ENCODE measurements around the gene IL1RAPL2.

- TF ChIP-seq EZH2 (IDR thresholded peaks at IDR 0.05; ENCODE audit: low read depth): no peak
- TF ChIP-seq CTCF (conservative IDR thresholded peaks at IDR 0.05): no peak
Observed at GRCh38 chrX:105052926-105053325, 486.9 kb downstream of the IL1RAPL2 start.

All from PC-9 (cell line).